Measurements from ENCODE around the gene ZXDC.

Gene ZXDC

GRCh38 chr3:126412841-126413692 lies 62.6 kb downstream of the ZXDC start:
- in situ Hi-C loops (cut with MboI; ENCODE audit: low sequenced_read_pairs, unreplicated experiment): no loop called here
- no peak for TF ChIP-seq CTCF (IDR thresholded peaks at IDR 0.05; ENCODE audit: borderline replicate concordance, control extremely low read depth, extremely low read depth, insufficient read depth, missing control alignments)
- no peak for DNase-seq (ENCODE audit: low spot score)

- in situ Hi-C loops (cut with MboI; ENCODE audit: low sequenced_read_pairs, unreplicated experiment): no loop called here
- no peak for TF ChIP-seq CTCF (IDR thresholded peaks at IDR 0.05; ENCODE audit: borderline replicate concordance, control extremely low read depth, extremely low read depth, insufficient read depth, missing control alignments)
- no peak for DNase-seq (ENCODE audit: low spot score)
Measured at GRCh38 chr3:126408099-126408498, 67.6 kb downstream of the ZXDC start.

GRCh38 chr3:126407412-126408044 lies 68.2 kb downstream of the ZXDC start:
- DNase-seq (ENCODE audit: low spot score): no peak
- in situ Hi-C loops (cut with MboI; ENCODE audit: low sequenced_read_pairs, unreplicated experiment): no loop called here
- no peak for TF ChIP-seq CTCF (IDR thresholded peaks at IDR 0.05; ENCODE audit: borderline replicate concordance, control extremely low read depth, extremely low read depth, insufficient read depth, missing control alignments)

GRCh38 chr3:126406389-126407296 lies 69.0 kb downstream of the ZXDC start:
- TF ChIP-seq CTCF (IDR thresholded peaks at IDR 0.05; ENCODE audit: borderline replicate concordance, control extremely low read depth, extremely low read depth, insufficient read depth, missing control alignments): no peak

GRCh38 chr3:126402666-126403302 lies 72.9 kb downstream of the ZXDC start:
- DNase-seq (ENCODE audit: low spot score): no peak
- in situ Hi-C loops (cut with MboI; ENCODE audit: low sequenced_read_pairs, unreplicated experiment): no loop called here
- no peak for TF ChIP-seq CTCF (IDR thresholded peaks at IDR 0.05; ENCODE audit: borderline replicate concordance, control extremely low read depth, extremely low read depth, insufficient read depth, missing control alignments)

More at GRCh38 chr3:126406389-126407296, 69.0 kb downstream of the ZXDC start:
- DNase-seq (ENCODE audit: low spot score): no peak
- in situ Hi-C loops (cut with MboI; ENCODE audit: low sequenced_read_pairs, unreplicated experiment): no loop called here

GRCh38 chr3:126402178-126402577 lies 73.5 kb downstream of the ZXDC start:
- TF ChIP-seq CTCF (IDR thresholded peaks at IDR 0.05; ENCODE audit: borderline replicate concordance, control extremely low read depth, extremely low read depth, insufficient read depth, missing control alignments): no peak
- in situ Hi-C loops (cut with MboI; ENCODE audit: low sequenced_read_pairs, unreplicated experiment): no loop called here
- no peak for DNase-seq (ENCODE audit: low spot score)
